ENCODE measurements around the gene CDK6. TPM values are rescaled to one million over a fixed set of nuclear protein-coding genes. Genes with fewer than 3 reads are reported as not detected.

Gene CDK6
- total and polyA plus RNA-seq, 2 of the 8 experiments (the other 6 are each of a cell fraction or from before 2014, with no cell fraction given), result 5.9 to 18.9 TPM

DNA sequence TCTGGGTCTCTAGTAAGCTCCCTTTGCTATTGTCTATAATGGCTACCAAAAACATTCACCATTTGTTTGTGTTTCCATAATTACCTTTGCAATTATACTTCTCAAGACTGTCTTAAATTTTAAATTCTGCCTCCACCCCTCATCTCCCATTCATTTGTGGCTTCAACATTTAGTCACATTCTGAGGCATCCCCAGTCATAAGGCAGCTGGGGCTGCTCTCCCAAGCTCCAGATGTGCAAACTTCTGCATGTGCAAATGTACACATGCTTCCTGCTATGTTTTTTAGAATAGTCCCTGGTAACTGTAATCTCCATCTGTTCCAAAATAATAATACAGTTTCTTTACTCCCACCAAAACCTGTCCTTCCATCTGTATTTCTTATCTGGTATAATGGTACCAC is 97.3 kb downstream of the CDK6 start (continued):
- no peak for TF ChIP-seq YY1 (IDR thresholded peaks at IDR 0.05; ENCODE audit: low read depth, low read length)
- TF ChIP-seq SIX5 (IDR thresholded peaks at IDR 0.05; ENCODE audit: low read depth, low read length), result no peak
- no peak for TF ChIP-seq CREB1 (IDR thresholded peaks at IDR 0.05)
- TF ChIP-seq RFX5 (IDR thresholded peaks at IDR 0.05; ENCODE audit: borderline replicate concordance, low read depth, low read length), result no peak
- no peak for TF ChIP-seq NRF1 (IDR thresholded peaks at IDR 0.05; ENCODE audit: low read depth, low read length)

All from H1 (cell line).